Measurements from ENCODE around the gene CNTN2.

- no peak for TF ChIP-seq NR3C1 (CRISPR knock-in tag; conservative IDR thresholded peaks at IDR 0.05; ENCODE audit: low read depth)
- no peak for TF ChIP-seq CTCF (IDR thresholded peaks at IDR 0.05)
- TF ChIP-seq, protein P1, sequence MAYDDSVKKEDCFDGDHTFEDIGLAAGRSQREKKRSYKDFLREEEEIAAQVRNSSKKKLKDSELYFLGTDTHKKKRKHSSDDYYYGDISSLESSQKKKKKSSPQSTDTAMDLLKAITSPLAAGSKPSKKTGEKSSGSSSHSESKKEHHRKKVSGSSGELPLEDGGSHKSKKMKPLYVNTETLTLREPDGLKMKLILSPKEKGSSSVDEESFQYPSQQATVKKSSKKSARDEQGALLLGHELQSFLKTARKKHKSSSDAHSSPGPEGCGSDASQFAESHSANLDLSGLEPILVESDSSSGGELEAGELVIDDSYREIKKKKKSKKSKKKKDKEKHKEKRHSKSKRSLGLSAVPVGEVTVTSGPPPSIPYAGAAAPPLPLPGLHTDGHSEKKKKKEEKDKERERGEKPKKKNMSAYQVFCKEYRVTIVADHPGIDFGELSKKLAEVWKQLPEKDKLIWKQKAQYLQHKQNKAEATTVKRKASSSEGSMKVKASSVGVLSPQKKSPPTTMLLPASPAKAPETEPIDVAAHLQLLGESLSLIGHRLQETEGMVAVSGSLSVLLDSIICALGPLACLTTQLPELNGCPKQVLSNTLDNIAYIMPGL (CRISPR knock-in tag; IDR thresholded peaks at IDR 0.05): no peak
Observed at GRCh38 chr1:205091043-205091740, 48.2 kb downstream of the CNTN2 start.
